GM21360 (cell line): ENCODE measurements around the gene DENND6B.
"Not testable (repeated sequence)": the region's sequence is repeated elsewhere in the genome, so short reads cannot be mapped to it uniquely, and the experiment has no call there.

Experiments
- ATAC-seq: cut with Tn5 transposase; IDR thresholded peaks from one replicate; pipeline ENCODE4 v1.9.1; 2021; ENCODE audit warnings: mild to moderate bottlenecking, moderate library complexity; ENCODE audit not compliant: unreplicated experiment

Gene DENND6B

DNA sequence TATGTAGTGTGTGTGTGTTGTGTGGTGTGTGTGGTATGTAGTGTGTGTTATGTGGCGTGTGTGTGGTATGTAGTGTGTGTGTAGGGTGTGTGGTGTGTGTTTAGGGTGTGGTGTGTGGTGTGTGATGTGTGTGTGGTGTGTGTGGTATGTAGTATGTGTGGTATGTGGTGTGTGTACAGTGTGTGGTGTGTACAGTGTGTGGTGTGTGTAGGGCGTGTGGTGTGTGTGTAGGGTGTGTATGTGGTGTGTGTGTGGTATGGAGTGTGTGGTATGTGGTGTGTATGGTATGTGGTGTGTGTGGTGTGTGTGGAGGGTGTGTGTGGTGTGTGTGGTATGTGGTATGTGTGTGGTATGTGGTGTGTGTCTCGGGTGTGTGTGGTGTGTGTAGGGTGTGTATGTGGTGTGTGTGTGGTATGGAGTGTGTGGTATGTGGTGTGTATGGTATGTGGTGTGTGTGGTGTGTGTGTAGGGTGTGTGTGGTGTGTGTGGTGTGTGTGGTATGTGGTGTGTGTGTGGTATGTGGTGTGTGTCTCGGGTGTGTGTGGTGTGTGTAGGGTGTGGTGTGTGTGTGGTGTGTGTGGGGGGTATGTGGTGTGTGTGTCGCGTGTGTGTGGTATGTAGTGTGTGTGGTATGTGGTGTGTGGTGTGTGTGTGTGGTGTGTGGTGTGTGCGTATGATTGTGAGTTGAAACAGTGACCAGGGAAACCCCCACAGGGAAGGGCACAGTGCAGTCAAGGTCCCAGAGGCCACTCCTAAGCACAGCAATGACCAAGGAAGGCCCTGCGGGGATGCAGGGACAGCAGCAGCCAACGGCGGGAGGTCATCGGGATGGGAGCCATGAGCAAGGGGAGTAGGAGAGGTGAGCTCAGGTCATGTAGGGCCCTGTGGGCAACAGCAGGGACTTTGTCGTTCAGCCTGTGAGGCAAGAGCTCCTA is 13.4 kb upstream of the DENND6B start:
- ATAC-seq = no peak

- ATAC-seq = no peak
Measured at GRCh38 chr22:50338860-50339462, 12.1 kb upstream of the DENND6B start.

- ATAC-seq = no peak
Measured at GRCh38 chr22:50338042-50338573, 11.3 kb upstream of the DENND6B start.

- no peak for ATAC-seq
Measured at GRCh38 chr22:50337262-50338041, 10.6 kb upstream of the DENND6B start.

DNA sequence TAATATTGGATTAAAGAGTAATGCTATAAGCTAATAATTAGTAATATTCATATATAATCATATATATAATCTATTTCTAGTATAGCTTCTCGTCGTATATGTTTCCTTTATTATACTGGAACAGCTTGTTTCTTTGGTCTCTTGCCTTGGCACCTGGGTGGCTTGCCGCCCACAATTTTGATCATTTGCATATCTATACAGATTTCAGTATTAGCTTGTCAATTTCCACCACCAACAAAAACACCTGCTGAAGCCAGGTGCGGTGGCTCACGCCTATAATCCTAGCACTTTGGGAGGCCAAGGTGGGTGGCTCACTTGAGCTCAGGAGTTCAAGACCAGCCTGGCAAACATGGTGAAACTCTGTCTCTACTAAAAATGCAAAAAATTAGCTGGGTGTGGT is 7.6 kb upstream of the DENND6B start:
- not testable (repeated sequence) for ATAC-seq

DNA sequence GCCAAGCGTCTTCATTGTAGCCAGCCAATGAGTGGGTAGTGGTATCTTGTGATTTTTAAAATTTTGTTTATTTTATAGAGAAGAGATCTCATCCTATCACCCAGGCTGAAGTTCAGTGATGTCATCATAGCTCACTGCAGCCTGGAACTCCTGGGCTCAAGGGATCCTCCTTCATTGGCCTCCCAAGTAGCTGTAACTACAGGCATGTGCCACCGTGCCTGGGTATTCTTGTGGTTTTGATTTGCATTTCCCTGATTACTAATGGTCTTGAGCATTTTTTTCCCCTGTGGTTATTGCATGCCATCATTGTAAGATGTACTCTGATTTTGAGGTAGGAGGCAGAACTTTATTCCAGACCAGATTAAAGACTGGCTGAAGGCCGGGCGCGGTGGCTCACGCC is 2.4 kb upstream of the DENND6B start:
- ATAC-seq = no peak

GRCh38 chr22:50327711-50328019 is 853 bp upstream of the DENND6B start:
- ATAC-seq = no peak

DNA sequence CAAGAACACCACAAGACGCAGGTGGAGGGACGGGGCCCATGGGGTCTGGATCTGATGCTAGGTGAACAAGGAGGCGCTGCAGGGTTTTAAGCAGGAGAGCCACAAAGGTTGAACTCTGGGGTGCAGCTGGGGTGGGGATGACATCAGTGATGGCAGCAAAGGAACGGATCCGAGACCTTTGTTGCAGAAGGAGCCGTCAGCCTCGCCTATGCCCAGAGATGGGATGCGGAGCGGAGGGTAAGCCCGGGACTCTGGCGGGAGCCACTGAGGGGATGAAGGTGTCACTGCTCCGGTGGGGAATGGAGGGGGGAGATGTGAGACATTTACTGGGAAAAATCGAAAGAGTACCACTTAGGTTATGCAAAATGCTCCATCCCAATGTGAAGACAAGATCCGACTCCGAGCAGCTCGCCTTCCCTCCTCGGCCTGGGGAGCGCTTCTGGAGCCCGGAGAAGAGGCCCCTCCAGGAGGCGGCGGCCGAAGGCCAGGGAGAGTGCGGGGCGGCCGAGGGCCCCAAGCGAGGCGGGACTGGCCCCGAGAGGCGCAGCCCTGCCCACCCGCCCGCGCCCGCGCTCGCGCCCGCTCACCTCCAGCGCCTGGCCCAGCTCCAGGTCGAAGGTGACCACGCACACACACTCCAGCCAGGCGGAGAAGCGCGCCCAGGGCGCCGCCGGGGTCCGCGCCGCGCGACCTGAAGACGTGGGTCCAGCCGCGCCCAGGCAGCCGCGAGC is 422 bp downstream of the DENND6B start:
- ATAC-seq = peak; percentile 8

DNA sequence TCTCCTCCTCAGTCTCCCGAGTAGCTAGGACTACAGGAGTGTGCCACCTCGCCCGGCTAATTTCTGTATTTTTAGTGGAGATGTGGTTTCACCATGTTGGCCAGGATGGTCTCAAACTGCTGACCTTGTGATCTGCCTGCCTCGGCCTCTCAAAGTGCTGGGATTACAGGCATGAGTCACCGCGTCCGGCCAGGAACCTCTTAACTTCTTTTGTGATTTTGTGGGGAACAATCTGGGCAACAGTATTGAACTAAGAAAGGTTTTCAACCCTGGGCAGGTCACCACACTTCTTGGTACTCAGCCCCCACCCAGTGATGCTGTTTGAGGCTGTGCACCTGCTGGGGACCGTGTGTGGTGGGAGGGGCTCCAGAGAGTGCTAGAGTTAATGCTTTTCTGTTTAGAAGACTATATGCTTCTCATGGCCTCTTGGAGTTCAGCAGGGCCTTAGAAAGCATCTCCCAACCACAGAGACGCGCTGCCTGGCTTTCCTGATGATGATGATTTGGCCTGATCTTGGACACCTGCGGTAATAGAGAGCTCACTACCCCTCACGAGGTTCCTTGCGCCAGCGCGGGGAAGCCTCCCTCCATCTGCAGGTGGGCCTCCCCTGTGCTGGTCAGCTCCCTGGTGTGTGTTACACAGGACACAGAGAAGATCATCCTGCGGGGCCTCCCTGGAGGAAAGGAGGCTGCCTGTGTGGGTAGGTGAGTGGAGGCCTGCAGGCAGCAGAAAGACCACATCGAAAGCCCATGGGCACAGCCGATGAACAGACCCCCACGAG is 1.2 kb downstream of the DENND6B start:
- ATAC-seq = no peak

- ATAC-seq = no peak
Measured at GRCh38 chr22:50323900-50324299, 2.9 kb downstream of the DENND6B start.

- not testable (repeated sequence) for ATAC-seq
Measured at GRCh38 chr22:50322382-50323104, 4.3 kb downstream of the DENND6B start.

- ATAC-seq = no peak
Measured at GRCh38 chr22:50320671-50321325, 6.0 kb downstream of the DENND6B start.

GRCh38 chr22:50320116-50320515 is 6.7 kb downstream of the DENND6B start:
- no peak for ATAC-seq

- ATAC-seq = no peak
Measured at GRCh38 chr22:50319503-50319951, 7.3 kb downstream of the DENND6B start.

GRCh38 chr22:50318698-50319411 is 8.0 kb downstream of the DENND6B start:
- ATAC-seq = no peak

DNA sequence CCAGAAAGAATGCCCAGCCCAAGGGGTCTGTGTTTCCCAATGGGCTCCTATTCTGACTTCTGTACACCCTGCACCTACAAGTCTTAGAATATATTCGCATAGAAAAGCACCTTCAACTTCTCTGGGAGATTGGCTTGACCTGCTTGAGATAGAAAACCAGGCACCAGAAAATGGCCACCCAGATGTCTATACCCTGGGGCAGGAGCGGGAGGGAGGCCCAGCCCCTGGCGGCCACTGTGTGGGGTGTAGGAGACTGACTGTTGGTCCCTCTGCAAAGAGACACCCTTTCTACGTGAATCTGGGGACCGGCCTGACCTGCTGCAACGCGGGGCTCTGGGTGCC is 8.5 kb downstream of the DENND6B start:
- ATAC-seq = no peak

GRCh38 chr22:50317674-50318073 is 9.1 kb downstream of the DENND6B start:
- no peak for ATAC-seq

GRCh38 chr22:50317178-50317577 is 9.6 kb downstream of the DENND6B start:
- ATAC-seq = no peak
